A673 (cell line): ENCODE results near the gene NOLC1.

ENCODE experiments used
- CTCF ChIP-seq: fragments of 300-800, 200-600 bp; sonication (generic); conservative IDR thresholded peaks from 2 replicates; pipeline ENCODE4 v1.5.1; 2017; ENCODE audit warnings: low read depth, mild to moderate bottlenecking, antibody characterized with exemption, low read length, moderate library complexity, mixed read lengths
- EZH2 ChIP-seq: fragments of 200-600 bp; sonication (generic); IDR thresholded peaks from 2 replicates; pipeline ENCODE4 v1.6.1; 2017; ENCODE audit warnings: borderline replicate concordance, low read depth, mild to moderate bottlenecking, mixed read lengths, antibody characterized with exemption, low read length; ENCODE audit not compliant: poor library complexity, severe bottlenecking

- no peak for TF ChIP-seq CTCF
- no peak for TF ChIP-seq EZH2
Observed at GRCh38 chr10:102152545-102152890, 329 bp downstream of the NOLC1 start.
